ENCODE measurements around the gene DLK2. TPM values are rescaled to one million over a fixed set of nuclear protein-coding genes. Genes with fewer than 3 reads are reported as not detected.

The DLK2 gene
- total and polyA plus RNA-seq, 2 of the 13 experiments (the other 11 are each of a cell fraction or from before 2014, with no cell fraction given): 1.2 to 3.8 TPM

- Histone ChIP-seq H3K4me1 (ENCODE audit: insufficient read depth, low read length) (peaks cover 17% of the 10 kb centered on the region), H3K36me3 (replicated peaks in 1 of 2; ENCODE audit: control insufficient read depth in 1 of 2, insufficient read depth in 2 of 2, low read length in 2 of 2) (peaks cover 19 to 21% of the 10 kb centered on the region in 2 experiments), H3K27me3 (ENCODE audit: control insufficient read depth in 1 of 2, insufficient read depth in 2 of 2, low read length in 2 of 2) (no peaks in the 10 kb centered on the region), H3K27ac (ENCODE audit: extremely low read length, insufficient read depth, low read length) (peak overlapping the region; percentile 46), H3K79me2 (ENCODE audit: insufficient read depth, low read length) (peaks cover 40% of the 10 kb centered on the region), H3K4me2 (ENCODE audit: low read depth, low read length) (no peak overlapping the region), H3K9ac (ENCODE audit: insufficient read depth, low read depth, low read length) (no peak overlapping the region; the same call in 1 of the 2 replicates), H4K20me1 (ENCODE audit: insufficient read depth, low read length) (no peaks in the 10 kb centered on the region), H2AFZ (ENCODE audit: low read length) (no peak overlapping the region), H3K9me3 (ENCODE audit: low read length) (no peaks in the 10 kb centered on the region), H3K4me3 (replicated peaks in 1 of 3; ENCODE audit: insufficient read depth in 1 of 3, low read depth in 2 of 3, low read length in 3 of 3) (no peak overlapping the region)
- ATAC-seq (no peak), FAIRE-seq (no peak), DNase-seq (ENCODE audit: low spot score) (no peak)
- no TSS peak for BruUV-seq (replicated peaks)
- POLR2A ChIA-PET: interaction anchor here (1.2 to 6.4 kb wide), 9 partner anchors 11 to 320 kb away, joined by 3 to 141 read pairs (median 9); partner anchors contain the start of genes DLK2 and TJAP1
- TF ChIP-seq USF2 (IDR thresholded peaks at IDR 0.05; ENCODE audit: low read depth, low read length) (no peak), USF2 (CRISPR knock-in tag; IDR thresholded peaks at IDR 0.05; ENCODE audit: borderline replicate concordance) (no peak), NFE2L2 (IDR thresholded peaks at IDR 0.05; ENCODE audit: low read length) (no peak), RARG (CRISPR knock-in tag; IDR thresholded peaks at IDR 0.05; ENCODE audit: low read depth) (no peak), MEF2D (CRISPR knock-in tag; IDR thresholded peaks at IDR 0.05) (no peak), EP300 (IDR thresholded peaks at IDR 0.05; ENCODE audit: low read depth in 2 of 2, low read length in 2 of 2) (no peak), EP300 (CRISPR knock-in tag; IDR thresholded peaks at IDR 0.05; ENCODE audit: borderline replicate concordance) (no peak), ZSCAN31 (CRISPR knock-in tag; IDR thresholded peaks at IDR 0.05; ENCODE audit: low read depth) (no peak), TBX2 (CRISPR knock-in tag; IDR thresholded peaks at IDR 0.05; ENCODE audit: borderline replicate concordance) (peak; percentile 5; the same call in 1 of the 2 replicates), JUNB (CRISPR knock-in tag; IDR thresholded peaks at IDR 0.05; ENCODE audit: borderline replicate concordance) (no peak), ZBTB33 (CRISPR knock-in tag; IDR thresholded peaks at IDR 0.05) (no peak), NR2F6 (IDR thresholded peaks at IDR 0.05) (no peak), NR2F6 (CRISPR knock-in tag; IDR thresholded peaks at IDR 0.05) (0 out of 2 replicates have a peak, but pooled peaks have one; percentile 2), E2F2 (CRISPR knock-in tag; IDR thresholded peaks at IDR 0.05; ENCODE audit: borderline replicate concordance) (no peak), SPEN (CRISPR knock-in tag; IDR thresholded peaks at IDR 0.05; ENCODE audit: low read depth) (0 out of 2 replicates have a peak, but pooled peaks have one; percentile 14), REPIN1 (CRISPR knock-in tag; IDR thresholded peaks at IDR 0.05; ENCODE audit: borderline replicate concordance, low read depth) (no peak)
- WGBS (ENCODE audit: low lambda C conversion rate): 99% methylated on average over 4 of the region's 4 CpGs
- CTCF ChIA-PET (ENCODE audit: low intra/inter-chr PET ratio, low total read pairs): interaction anchor here (3.5 kb wide), 1 partner anchor 40 kb away, joined by 53 read pairs; the partner anchor contains the start of gene DLK2
- intact Hi-C loops (cut with micrococcal nuclease; ENCODE audit: unreplicated experiment): loop anchor here (5.0 to 10.0 kb wide), 3 partner anchors 60 to 232 kb away; partner anchors contain the start of gene ZNF318
- in situ Hi-C loops (cut with HindIII; ENCODE audit: extremely low pct_ligation_motif_present, low pct_unique_long_range_greater_than_20kb): loop anchor here (5.0 kb wide), 2 partner anchors 37 to 232 kb away; partner anchors contain the start of gene DLK2
Observed at GRCh38 chr6:43494766-43495165, 39.4 kb upstream of the DLK2 start.
